Measurements from ENCODE around the gene KBTBD3.
"Not testable (repeated sequence)": the region's sequence is repeated elsewhere in the genome, so short reads cannot be mapped to it uniquely, and the experiment has no call there.

KBTBD3 gene

DNA sequence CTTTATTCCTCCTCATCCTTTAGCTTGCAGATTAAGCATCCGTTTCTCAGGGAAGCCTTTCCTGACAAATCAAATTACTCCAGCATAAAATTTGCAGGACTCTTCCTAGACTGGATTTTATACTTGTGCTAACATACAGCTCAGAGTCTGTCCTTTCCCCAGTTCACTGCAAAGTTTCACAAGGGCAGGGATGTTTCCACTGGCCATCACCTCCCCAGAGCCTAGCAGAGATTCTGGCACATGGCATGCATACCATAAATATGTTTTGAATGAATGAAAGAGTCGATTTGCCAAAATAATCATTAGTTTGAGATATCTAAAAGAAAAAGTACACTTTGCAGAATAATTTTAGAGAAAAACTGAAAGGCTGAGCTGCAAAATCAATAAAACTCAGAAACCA, 65.7 kb downstream of the KBTBD3 start:
- no peak for DNase-seq (ENCODE audit: low read depth)

DNA sequence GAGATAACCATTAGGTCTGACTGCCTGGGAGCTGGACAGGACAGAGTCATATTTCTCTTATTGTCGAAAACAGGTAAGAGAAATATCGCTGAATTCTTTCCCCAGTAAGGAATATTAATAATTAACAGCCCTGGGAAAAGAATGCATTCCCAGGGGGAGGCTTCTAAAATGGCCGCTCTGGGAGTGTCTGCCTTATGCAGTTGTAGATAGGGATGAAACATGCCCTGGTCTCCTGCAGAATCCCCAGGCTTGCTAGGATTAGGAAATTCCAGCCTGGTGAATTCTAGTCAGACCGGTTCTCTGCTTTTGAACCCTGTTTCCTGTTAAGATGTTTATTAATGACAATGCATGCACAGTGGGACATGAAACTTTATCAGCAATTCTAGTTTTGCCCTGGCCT, 74.1 kb downstream of the KBTBD3 start:
- DNase-seq (ENCODE audit: low read depth) = not testable (repeated sequence)

DNA sequence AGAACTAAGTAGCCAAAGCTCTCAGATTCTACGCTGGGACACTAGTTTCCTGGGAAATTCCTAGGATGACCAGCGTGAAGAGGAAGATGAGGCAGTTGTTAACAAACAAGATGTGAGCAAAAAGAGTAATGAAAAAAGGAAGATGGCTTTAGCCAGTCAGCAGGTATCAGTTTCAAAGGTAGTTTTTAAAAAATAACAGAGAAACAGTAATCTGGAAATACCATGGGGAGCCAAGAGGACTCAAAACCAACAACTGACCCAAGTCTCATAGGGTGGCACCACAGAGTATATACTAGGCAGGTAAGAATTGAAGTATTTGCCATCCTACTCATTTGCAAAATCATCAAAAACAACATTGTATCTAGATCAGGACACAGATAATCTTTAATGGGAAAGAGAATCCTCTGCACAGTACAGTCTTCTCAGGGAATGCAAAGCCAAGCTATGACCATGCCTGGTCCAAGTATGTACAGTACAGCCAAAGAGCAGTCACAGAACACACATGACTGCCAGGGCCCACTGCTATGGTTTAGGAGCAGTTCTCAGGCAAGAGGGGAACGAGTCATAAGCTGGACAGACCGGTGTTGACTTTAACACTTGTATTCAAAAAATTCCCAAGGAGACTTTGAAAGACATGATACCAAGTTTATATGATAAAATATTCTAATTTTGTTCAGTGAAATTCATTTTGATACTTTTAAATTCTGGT, 75.7 kb downstream of the KBTBD3 start:
- no peak for DNase-seq (ENCODE audit: low read depth)
